GM18502 (cell line): ENCODE results near the gene CIPC.

Experiments
- ATAC-seq: cut with Tn5 transposase; IDR thresholded peaks from one replicate; pipeline ENCODE4 v1.9.1; 2021; ENCODE audit warnings: mild to moderate bottlenecking; ENCODE audit not compliant: unreplicated experiment, poor library complexity

Gene CIPC

GRCh38 chr14:77099425-77100167 lies 1.5 kb downstream of the CIPC start:
- ATAC-seq, result no peak

GRCh38 chr14:77100961-77101360 lies 2.9 kb downstream of the CIPC start:
- ATAC-seq, result no peak

- no peak for ATAC-seq
Measured at GRCh38 chr14:77102154-77102553, 4.1 kb downstream of the CIPC start.

- ATAC-seq, result no peak
Measured at GRCh38 chr14:77103475-77103874, 5.4 kb downstream of the CIPC start.

- ATAC-seq, result no peak
Measured at GRCh38 chr14:77103951-77104350, 5.9 kb downstream of the CIPC start.

GRCh38 chr14:77104393-77104792 lies 6.3 kb downstream of the CIPC start:
- no peak for ATAC-seq

- no peak for ATAC-seq
Measured at GRCh38 chr14:77105145-77105939, 7.3 kb downstream of the CIPC start.

- ATAC-seq, result no peak
Measured at GRCh38 chr14:77106666-77107065, 8.6 kb downstream of the CIPC start.

- ATAC-seq, result no peak
Measured at GRCh38 chr14:77107228-77107627, 9.2 kb downstream of the CIPC start.

DNA sequence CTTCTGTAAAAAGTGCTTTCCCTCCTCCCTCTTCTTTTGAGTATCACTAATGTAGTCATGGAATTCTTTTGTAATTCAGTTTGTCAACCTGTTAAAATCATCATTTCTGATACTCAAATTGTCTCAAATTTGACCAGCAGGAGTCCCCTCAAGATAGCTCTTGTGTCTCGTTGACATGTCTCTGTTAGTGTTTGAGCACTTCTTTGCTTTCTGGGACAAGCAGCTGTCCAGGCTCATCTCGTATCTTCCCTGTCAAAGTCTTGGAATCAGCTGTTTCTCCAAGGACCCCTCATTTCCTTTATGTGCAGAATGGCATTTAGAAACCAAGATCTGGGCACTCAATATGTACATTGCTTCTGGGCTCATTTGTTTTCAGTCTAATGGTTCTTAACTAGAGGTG lies 10.7 kb downstream of the CIPC start:
- no peak for ATAC-seq

DNA sequence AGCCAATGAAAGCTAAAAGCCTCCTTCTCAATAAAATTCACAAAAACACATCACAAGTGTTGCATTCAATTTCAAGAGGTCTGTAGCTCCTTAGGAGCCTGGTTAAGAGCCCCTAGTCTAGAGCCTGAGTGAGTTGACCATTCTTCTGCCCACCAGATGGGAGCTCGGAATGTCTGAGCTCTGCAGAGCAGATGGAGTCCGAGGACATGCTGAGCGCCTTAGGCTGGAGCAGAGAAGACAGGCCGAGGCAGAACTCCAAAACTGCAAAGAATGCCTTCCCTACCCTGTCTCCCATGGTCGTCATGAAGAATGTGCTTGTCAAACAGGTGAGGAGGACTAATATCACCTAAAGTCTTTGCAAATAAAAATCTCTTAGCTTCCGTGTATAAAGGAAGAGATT lies 11.6 kb downstream of the CIPC start:
- no peak for ATAC-seq

DNA sequence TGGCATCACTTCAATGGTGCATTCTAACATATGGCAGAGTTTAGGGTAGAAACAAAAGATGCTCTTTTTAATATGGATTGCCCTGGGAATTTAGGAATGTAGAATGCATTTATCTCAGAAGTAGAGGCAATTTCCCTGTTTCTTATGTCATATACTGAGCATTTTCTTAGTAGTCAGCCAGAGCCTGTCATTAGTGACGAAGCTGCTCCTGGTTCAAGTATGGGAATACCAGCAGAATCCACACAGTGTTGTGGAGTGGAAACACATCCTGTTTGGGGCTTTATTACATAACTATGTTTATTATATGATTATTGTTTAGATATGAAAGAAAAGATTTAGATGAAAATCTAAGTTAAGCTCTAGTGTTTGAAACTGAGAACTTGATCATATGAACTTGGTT lies 12.2 kb downstream of the CIPC start:
- ATAC-seq, result no peak

DNA sequence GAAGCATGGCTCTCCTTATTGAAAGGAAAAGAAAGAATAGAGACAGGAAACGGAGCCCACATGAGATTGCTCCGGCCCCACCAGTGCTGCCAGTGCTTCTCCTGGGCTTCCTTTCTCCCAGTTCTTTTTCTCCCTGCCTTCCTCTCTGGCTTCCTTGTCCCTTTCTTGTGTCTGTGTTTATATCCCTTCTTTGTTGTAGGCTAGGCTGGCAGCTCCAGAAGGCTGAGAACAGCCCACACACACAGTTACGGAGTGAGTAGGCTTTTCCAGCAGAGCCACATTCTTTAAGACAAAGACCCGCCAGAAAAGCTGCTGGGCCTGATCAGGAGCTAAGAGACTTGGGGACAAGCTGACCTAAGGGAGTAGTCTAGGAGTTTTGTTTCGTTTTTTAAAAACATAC lies 13.0 kb downstream of the CIPC start:
- no peak for ATAC-seq

DNA sequence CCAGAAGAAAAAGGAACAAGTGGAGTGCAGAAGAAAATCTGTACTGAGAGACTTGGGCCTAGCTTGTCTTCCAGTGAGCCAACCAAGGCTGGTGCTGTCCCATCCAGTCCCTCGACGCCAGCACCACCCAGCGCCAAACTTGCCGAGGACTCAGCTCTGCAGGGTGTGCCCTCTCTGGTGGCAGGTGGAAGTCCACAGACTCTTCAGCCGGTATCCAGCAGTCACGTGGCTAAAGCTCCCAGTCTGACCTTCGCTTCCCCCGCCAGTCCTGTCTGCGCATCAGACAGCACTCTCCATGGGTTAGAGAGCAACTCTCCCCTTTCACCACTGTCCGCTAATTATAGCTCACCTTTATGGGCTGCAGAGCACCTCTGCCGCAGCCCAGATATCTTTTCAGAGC lies 15.6 kb downstream of the CIPC start:
- ATAC-seq, result no peak

DNA sequence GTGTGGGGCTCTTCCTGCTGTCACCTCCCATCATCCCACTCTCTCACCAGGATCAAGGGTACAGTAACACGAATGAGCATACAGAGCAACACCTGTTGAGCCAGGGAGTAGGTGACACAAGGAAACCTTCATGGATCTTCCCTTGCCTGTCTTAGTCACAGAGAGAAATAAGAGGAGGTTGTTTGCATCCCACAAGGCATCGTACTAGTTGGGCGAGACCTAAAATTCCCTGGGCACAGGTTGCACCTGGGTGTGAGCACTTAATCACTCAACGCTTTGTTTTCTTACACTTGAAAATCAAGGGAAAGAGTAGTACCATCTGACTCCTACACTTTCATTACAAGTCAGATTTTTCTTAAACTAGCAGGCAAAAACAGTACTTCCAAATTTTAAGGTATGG lies 16.6 kb downstream of the CIPC start:
- ATAC-seq, result no peak

DNA sequence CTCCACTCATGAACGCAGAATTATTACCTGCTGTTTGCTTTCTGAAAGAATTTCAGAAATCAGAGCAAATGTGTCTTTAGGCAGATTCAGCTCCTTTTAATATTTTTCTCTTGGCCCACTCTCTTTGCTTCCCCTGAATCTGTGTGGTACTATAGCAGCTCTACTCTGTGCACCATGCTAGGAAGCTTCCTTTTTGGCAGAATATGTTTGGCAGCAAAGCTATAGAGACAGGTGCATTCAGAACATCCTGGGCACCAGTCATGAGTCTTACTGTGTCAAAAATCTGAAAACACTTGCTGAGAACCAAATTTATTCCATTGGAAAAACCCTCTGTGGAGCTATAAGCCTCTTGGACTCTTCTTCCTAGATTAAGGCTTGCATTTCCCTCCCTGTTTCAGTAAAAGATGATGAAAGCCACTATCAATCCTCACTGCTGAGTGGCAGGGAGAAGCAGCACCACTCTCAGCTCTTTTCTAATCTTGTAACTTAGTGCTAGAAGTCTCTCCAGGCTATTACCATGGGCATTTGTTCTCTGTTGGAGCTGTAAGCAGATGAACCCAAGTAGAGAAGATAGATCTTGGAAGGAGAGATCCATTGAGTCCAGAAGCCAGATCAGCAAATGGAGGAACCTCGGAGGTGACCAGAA lies 18.2 kb downstream of the CIPC start:
- ATAC-seq, result no peak

DNA sequence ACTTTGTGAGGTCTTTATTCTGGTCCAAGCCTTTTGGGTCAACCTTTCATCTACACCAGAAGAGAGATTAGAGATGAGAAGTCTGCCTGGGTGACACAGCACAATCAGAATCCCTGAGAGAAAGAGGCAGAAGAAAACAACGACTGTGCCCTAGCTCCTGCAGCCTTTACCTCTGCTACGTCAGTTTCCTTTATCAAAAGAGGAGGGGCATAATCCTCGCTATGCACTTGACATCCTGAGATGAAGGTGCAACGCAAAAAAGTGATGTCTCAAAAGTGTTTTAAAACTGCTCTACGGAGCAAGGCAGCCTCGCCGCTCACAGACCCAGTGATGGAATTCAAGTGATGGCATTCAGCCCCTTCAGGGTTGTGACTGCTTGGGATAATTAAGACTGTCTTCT lies 21.8 kb downstream of the CIPC start:
- no peak for ATAC-seq

GRCh38 chr14:77120771-77121743 lies 23.0 kb downstream of the CIPC start:
- ATAC-seq, result peak; percentile 94

DNA sequence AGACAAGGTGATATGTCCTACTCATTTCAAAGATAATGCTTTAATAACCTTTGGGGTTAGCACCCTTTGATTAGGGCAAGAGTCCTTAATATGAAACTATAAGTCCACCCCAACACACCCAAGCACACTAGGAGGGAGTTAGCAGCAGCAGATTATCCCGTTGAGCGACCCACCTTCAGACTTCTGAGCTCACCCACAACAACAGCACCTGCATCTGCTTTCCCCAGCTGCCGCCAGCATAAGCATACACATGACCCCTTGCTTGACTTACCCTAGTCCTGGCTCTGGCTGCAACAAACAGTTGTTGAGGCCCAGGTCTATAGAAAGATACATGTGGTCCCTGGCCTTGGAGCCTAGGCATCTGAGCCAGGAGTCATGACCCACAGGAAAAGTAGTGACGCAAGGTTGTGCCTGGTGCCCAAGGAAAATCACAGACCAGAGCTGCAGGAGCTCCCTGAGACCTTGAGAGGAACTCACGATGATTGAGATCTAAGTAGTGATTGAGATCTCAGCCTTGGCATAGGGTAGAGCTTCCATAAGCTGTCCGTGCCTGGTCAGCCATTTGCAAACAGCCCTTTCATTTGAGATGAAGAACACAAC lies 24.6 kb downstream of the CIPC start:
- ATAC-seq, result no peak
